ENCODE data around the gene HCRTR1. TPM values are rescaled to one million over a fixed set of nuclear protein-coding genes. Genes with fewer than 3 reads are reported as not detected.

Gene HCRTR1
- total and polyA plus RNA-seq, 10 of the 15 experiments (the other 5 are each of a cell fraction or from before 2014, with no cell fraction given), result not detected

GRCh38 chr1:31576201-31576669 lies 41.3 kb upstream of the HCRTR1 start, which contains the start of gene TINAGL1 (continued):
- TF ChIP-seq ZBTB4 (CRISPR knock-in tag; IDR thresholded peaks at IDR 0.05) (no peak), ATF2 (IDR thresholded peaks at IDR 0.05; ENCODE audit: low read length) (no peak)

GRCh38 chr1:31576743-31577455 lies 40.6 kb upstream of the HCRTR1 start:
- no TSS peak for BruUV-seq (replicated peaks)
- Histone ChIP-seq H3K4me1 (ENCODE audit: control insufficient read depth, insufficient read depth, low read length) (no peaks in the 10 kb centered on the region; the same call in 1 of the 2 replicates), H3K4me2 (ENCODE audit: control insufficient read depth, insufficient read depth) (no peak overlapping the region), H3K27ac (ENCODE audit: control insufficient read depth, insufficient read depth) (no peak overlapping the region), H3K4me3 (no peak overlapping the region), H2AFZ (ENCODE audit: control insufficient read depth, low read depth, low read length) (no peak overlapping the region), H3K9me3 (replicated peaks; ENCODE audit: control insufficient read depth, insufficient read depth, low read length) (no peaks in the 10 kb centered on the region), H4K20me1 (ENCODE audit: control insufficient read depth, insufficient read depth) (no peaks in the 10 kb centered on the region), H3K79me2 (ENCODE audit: control insufficient read depth, insufficient read depth, low read length) (no peaks in the 10 kb centered on the region), H3K9ac (ENCODE audit: control insufficient read depth, insufficient read depth, low read length) (no peak overlapping the region), H3K36me3 (ENCODE audit: control insufficient read depth in 2 of 2, insufficient read depth in 2 of 2, low read length in 1 of 2) (no peaks in the 10 kb centered on the region), H3K27me3 (replicated peaks in 1 of 2; ENCODE audit: control insufficient read depth in 2 of 2, insufficient read depth in 2 of 2, low read length in 1 of 2) (peaks cover 0 to 3% of the 10 kb centered on the region in 2 experiments; a peak in 2 of 4 replicates)
- FAIRE-seq, result no peak
- DNase-seq (ENCODE audit: low read depth, low spot score), result no peak
- 66% methylated on average over 22 of the region's 27 CpGs for WGBS (ENCODE audit: insufficient coverage, insufficient replicate concordance, low lambda C conversion rate, missing lambda C conversion rate)
- POLR2A ChIA-PET, result no interaction called here
- SMC1A ChIA-PET (ENCODE audit: uncharacterized antibody, unreplicated experiment), result no interaction called here
- CTCF ChIA-PET, result interaction anchor here (1.0 kb wide), 1 partner anchor 42 kb away, joined by 3 read pairs; no protein-coding TSS in a partner anchor
- intact Hi-C loops (cut with micrococcal nuclease; ENCODE audit: unreplicated experiment), result no loop called here
- no peak for ATAC-seq
- in situ Hi-C loops (cut with MboI), result no loop called here
- RAD21 ChIA-PET (ENCODE audit: unreplicated experiment), result no interaction called here
- TF ChIP-seq EP300 (IDR thresholded peaks at IDR 0.05; ENCODE audit: borderline replicate concordance in 1 of 2, control insufficient read depth in 1 of 2, low read depth in 2 of 2, low read length in 2 of 2) (no peak), KAT2A (conservative IDR thresholded peaks at IDR 0.05; ENCODE audit: control insufficient read depth, low read depth, low read length) (no peak), MAX (IDR thresholded peaks at IDR 0.05; ENCODE audit: low read depth, low read length) (no peak), TCF7 (IDR thresholded peaks at IDR 0.05; ENCODE audit: borderline replicate concordance) (no peak), FOS (IDR thresholded peaks at IDR 0.05; ENCODE audit: borderline replicate concordance, extremely low read depth, insufficient read length) (no peak), MEF2B (IDR thresholded peaks at IDR 0.05; ENCODE audit: partially characterized antibody, poor library complexity, severe bottlenecking) (no peak), BCLAF1 (IDR thresholded peaks at IDR 0.05) (no peak), BCL3 (IDR thresholded peaks at IDR 0.05; ENCODE audit: borderline replicate concordance, insufficient read depth, low read depth, low read length, poor library complexity, severe bottlenecking) (no peak)
